ENCODE results near the gene CYP24A1.

Gene CYP24A1

DNA sequence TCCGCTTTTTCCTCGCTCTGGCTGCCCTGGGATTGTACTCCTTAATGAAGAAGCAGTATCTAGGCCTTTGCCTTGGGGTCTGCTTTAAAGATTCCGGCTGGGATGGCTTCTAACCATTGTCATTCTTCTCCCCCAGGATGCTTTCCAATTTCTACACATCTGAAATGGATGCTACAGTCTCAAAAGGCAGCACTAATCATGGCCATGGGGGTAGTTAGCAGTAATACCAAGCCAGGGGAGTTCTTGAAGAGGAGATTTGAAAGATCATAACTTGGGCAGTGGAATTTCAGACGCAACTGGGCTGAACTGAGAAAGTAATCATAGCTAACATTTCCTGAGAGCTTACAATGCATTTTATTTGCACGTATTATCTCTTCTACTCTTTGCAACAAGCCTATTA is 30.7 kb upstream of the CYP24A1 start:
- DNase-seq (ENCODE audit: low read depth), result no peak

DNA sequence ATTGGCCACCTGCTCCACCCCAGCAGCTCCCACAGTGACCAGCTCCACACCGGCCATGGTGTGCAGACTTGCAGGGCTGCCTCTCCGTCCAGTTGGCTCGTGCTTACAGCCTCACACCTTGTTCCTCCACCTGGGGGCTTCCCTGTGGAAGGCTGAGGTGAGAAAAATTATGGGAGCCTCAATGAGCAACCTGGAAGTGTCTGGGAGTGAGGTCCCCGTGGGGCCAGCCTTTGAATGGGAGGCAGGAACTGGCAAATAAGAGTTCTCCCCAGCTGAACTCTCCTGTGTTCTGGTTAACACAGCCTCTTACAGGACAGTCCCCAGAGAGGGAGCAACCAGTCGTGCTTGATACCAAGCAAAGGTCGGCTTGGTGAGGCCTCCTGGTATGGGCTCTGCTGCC is 30.3 kb upstream of the CYP24A1 start:
- no peak for DNase-seq (ENCODE audit: low read depth)

More for the DNA sequence above, 30.7 kb upstream of the CYP24A1 start:
- no peak overlapping the region for H3K4me3 ChIP-seq (ENCODE audit: low read depth, low read length)

DNA sequence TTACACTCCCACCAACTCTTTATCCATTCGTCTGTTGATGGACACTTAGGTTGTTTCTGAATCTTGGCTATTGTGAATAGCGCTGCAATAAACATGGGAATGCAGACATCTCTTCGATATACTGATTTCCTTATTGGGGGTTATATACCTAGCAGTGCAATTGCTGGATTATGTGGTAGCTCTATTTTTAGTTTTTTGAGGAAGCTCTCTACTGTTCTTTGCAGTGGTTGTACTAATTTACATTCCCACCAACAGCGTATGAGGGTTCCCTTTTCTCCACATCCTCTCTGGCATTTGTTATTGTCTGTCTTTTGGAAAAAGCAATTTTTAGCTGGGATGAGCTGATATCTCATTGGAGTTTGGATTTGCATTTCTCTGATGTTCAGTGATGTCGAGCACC is 29.5 kb upstream of the CYP24A1 start:
- H3K4me3 ChIP-seq (ENCODE audit: low read depth, low read length), result no peak overlapping the region
- DNase-seq (ENCODE audit: low read depth), result no peak

More for the DNA sequence above, 30.3 kb upstream of the CYP24A1 start:
- H3K4me3 ChIP-seq (ENCODE audit: low read depth, low read length), result no peak overlapping the region

DNA sequence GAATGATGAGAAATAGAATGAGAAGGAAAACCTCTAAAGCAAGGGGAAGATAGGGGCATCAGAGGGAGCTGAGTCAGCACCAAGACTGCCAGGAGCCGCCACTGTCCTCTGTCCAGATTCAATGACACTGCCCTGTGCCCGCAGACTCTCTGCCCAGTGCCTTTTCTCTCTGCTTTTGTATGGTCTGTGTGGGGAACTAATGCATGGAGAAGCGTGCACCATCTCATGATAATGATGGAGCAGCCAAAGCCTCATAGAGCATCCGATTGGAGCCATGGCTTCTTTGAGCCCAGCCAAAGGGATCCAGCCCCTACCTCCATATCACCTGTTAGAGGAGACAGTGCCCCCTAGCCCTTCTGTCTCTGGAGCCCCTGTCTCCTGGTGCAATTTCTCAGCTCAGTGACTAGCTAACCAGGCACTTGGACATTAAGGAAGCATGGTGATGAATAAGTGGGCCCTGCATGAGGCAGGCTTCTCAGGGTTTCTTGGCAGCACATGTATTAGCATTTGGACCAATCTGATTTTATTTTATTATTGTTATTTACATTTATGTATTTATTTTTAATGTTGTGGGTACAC is 27.6 kb upstream of the CYP24A1 start:
- H3K4me3 ChIP-seq (ENCODE audit: low read depth, low read length), result no peak overlapping the region
- DNase-seq (ENCODE audit: low read depth), result no peak

DNA sequence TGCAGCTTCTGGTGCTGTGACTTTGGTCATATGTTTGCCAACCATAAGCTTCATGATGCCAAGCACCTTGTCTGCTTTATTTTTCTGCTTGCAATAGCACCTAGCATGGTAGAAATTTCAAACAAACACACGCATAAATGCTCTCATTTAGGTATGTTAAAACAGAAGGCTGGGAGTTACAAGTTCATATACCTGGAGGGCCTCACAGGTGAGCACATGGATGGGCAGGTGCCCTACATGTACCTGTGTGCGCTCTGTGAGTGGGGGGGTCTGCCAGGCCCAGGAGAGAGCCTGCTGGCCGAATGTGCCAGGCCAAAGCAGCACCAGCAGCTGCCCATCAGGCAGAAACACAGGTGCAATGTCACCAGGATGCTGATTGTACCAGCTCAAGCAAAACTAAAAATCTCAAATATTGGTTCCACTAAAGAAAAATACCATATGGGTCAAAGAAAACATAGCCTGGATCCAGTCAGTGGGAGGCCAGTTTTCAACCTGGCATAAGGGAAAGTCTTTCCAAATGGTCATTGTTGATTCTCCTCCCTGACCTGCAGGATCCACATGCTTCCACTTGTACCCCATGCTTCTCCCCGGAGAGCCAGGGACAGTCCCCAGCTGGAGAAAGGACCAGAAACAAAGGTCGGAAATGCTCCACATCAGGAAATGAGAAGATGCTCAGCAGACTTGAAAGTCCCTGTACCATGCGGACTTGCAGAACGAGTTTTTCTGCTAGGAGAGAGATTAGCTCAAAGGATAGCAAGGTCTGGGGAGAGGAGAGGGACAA is 26.9 kb upstream of the CYP24A1 start:
- DNase-seq (ENCODE audit: low read depth), result no peak
- no peak overlapping the region for H3K4me3 ChIP-seq (ENCODE audit: low read depth, low read length)

DNA sequence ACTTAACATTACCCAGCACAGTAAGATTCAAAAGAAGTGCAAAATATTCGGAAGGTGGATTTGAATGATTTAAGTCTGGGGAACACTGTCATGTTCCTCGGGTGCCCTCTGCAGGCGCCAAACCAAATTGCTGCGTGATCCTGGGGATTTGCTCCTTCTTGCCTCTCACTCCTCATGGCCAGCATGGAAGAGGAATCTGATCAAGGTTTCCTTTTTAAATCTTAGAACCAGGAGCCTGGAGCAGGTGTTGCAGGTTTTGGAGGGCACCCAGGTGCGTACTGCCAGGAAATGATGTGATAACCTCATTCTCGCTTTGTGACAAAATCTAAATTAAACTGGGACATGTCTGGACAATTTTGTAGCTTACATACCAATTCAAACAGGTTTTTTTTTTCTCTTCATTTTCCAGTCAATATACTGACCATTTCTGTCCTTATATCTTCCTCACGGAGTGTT is 26.0 kb upstream of the CYP24A1 start:
- no peak for DNase-seq (ENCODE audit: low read depth)
- H3K4me3 ChIP-seq (ENCODE audit: low read depth, low read length), result no peak overlapping the region

DNA sequence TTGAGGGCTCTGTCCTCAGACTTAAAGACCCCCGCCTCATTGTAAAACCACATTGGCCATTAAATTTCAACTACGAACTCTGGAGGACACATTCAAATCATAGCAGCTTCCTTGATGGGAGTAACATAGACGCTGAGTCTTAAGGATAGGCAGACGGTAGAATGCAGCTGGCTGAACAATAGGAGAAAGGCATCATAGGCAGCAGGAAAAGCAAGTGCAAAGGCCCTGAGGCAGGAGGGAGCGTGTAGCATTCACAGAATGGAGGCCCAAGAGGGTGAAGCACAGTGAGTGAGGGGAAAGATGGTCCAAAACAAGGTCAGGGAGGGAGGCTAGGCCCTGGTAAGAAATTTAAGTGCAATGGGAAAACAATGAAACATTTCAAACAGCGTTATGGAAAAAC is 25.5 kb upstream of the CYP24A1 start:
- no peak overlapping the region for H3K4me3 ChIP-seq (ENCODE audit: low read depth, low read length)
- DNase-seq (ENCODE audit: low read depth), result no peak

DNA sequence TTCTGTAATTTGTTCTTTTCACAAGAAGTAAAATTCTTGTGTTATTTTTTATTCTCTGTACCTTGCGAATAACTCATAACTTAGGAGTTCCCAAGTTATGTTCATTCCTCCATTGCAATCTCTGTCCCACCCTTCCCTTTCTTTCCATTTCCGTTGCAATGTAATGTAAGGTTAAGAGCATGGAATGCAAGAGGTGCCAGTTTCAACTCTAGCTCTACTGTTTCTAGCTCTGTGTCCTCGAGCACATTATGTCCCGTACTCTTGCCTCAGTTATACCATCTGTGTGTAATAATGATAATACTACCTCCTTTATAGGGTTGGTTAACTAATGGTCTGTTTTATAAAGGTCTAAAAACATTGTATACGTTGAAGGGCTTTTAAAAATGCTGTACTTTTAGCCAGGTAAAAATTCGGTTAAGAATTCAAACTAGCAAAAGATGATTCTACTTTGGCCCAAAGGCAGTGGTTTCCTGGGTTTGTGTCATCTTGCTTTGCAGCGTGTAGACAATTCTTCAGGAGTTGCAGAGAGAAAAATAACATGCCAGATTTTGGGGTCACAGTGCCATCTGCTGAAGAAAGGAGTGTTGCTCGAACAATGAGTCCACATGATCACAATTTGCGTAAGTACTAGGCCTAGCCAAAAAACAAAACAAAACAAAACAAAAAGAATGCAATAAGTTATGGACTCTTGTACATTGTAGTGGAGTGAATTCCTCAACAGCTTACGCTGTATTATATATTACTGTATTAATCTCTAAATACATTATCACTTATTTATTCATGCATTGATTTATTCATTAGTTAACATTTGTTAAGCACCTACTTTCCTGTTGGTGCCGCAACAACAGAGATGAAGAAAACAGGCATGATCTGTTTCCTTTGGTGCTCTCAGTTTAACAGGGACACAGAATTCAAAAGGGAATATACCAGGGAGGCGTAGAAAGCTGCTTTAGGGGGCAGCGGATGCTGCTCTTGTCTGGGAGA is 24.1 kb upstream of the CYP24A1 start:
- no peak overlapping the region for H3K4me3 ChIP-seq (ENCODE audit: low read depth, low read length)
- DNase-seq (ENCODE audit: low read depth), result no peak

DNA sequence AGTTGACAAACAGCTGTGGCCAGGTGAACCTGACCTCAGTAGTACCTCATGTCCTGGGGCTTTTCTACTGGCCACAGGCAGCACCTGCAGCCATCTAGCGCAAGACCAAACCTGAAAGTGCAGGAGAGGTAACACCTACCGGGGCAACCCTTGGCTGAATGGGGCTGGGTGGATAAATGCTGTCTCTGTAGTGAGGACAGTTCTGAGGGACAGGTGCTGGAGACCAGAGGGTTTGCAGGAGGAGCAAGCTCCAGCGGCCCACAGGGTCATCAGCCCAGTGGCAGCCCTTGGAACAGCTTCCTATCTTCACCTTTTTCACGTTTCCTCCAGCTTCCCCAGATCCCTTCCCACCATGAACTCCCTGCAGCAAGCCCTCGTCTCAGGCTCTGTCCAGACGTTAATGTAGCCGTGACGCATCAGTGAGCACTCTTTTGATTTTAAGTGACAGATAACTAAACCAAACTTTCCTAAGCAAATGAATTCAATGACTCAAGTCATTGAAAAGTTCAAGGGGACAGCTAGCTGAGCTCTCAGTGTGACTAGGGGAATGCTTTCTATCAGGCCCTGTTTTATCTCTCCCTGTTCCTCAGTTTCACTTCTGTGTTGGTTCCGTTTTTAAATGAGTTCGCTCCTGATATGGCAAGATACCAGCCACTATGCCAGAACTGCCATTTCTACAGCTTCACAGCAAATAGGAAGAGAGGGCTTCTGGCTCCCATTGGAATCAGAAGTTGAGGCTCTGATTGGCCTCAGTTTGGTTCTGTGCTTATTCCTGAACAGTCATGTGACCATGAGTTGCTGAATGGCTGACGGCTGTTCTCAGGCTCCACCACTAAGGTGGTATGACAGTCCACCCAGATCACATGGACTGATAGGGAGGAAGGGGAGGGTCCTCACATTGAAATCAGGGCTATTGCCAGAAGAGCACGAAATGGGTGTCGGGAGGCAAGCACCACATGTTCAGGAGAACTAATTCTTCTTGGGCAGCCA is 22.0 kb upstream of the CYP24A1 start:
- H3K4me3 ChIP-seq (ENCODE audit: low read depth, low read length), result no peak overlapping the region
- DNase-seq (ENCODE audit: low read depth), result no peak

DNA sequence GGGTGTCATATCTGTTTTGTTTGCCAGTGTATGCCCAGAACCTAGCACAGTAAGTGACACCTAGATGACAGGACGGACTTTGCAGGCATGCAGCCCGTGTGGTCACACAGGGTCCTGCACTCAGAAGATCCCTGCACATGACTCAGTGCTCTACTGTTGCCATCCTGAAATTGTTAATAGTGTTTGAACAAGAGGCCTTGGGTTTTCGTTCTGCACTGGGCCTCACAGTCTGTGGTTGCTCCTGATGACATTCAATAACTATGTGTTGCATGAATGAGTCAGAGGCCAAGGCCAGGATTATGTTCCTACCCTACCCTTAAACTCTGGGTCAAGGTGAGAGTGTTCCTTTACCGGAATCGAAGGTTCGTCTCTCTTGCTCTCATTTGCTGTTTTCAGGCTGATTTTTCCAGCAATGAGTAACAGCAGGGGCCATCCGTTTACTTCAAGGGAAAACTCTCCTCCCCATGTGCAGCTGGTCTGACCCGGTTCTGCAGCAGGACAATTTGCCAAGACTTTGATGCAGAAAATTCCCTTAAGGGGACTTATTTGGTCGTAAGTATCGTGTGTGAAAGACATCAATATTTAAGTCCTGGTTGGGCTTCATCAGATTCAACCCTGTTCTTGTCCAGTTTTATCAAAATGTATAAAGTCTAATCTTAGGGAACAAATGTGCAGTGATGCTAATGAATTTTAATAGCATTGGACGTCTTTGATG is 21.1 kb upstream of the CYP24A1 start:
- H3K4me3 ChIP-seq (ENCODE audit: low read depth, low read length), result no peak overlapping the region
- DNase-seq (ENCODE audit: low read depth), result no peak

DNA sequence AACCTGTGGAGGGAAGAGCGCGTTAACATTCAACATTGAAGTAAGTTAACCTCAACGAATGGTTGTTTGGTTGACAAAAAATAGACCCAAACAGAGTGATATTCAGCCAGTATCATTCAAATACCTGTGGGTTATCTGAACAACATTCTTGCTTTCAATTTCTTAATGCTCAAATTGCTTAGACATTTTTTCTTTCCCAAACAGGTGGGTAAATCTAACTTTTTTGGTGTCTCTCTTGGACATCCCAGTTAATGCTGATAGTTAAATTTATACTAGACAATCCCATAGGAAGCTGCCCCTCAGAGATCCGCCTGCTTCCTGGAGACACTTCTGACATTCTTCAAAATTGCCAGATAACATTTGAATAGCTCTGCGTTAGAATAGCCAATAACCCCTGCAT is 20.0 kb upstream of the CYP24A1 start:
- no peak for DNase-seq (ENCODE audit: low read depth)
- H3K4me3 ChIP-seq (ENCODE audit: low read depth, low read length), result no peak overlapping the region

DNA sequence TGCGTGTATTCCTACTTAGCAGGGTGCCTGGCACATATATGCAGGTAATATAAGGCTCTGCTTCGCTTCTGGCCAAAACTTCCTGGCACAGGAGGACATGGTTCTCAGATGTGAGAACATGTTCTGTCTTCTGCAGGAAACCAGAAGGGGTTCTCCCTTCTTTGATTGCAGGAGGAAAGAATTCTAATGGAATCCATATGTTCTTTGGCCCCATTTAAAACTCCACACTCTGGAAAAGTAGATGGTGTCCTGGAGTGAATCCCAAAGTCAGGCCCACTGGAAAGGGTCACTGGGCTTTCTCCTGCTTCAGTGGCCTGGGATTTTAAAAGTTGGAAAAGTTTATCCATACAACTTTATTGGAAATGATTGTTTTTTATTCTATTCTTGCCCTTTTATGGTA is 16.4 kb upstream of the CYP24A1 start:
- H3K4me3 ChIP-seq (ENCODE audit: low read depth, low read length), result no peak overlapping the region
- DNase-seq (ENCODE audit: low read depth), result no peak

DNA sequence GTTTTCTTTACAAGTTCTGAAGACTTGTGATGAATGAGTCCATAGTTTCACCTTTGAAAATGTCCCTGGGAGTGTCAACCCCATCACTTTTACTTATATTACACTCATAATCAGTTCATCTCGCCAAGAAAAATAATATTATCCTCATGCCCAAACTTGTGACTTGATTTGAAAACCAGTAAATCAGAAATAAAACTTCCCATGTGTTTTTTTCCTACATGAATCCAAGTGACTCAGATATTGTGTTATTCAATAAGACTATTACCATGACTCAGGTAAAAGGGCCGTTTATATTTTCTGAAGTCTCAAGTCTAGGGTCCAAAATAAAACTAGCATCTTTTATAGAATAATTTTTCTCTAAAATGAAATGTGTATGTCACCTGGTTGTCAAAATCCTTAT is 15.8 kb upstream of the CYP24A1 start:
- DNase-seq (ENCODE audit: low read depth), result no peak
- H3K4me3 ChIP-seq (ENCODE audit: low read depth, low read length), result no peak overlapping the region

DNA sequence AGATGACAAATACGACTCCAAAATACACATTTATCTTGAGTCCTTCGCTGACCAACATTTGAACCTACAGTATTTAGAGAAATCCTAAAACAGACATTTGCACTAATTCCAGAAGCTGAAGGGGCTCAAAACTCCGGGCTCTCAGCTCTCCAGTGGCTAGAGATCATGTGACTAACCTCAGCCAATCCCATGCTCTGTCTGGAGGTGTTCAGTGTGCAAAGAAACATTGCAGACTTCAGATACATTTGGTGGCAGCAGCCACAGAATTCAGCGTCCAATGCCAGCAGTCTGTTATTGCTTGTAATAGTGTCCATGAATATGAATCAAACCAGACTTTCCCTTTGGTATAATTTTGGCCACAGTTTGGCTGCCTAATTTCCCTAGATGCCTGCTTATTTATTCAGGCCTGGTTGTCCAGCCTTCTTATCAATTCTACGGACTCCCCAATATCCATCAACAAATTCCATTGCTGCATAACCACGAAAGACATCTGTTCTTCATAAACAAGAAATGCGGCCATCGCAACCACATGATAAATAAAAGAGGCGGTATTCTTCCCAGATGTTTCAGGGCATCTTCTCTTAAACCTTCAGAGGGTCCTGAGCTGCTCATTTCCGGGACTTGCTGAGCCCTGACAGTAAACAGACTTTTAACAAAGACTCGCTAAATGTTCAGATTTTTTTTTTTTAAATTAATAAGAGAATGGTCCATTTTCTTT is 14.5 kb upstream of the CYP24A1 start:
- H3K4me3 ChIP-seq (ENCODE audit: low read depth, low read length), result no peak overlapping the region
- DNase-seq (ENCODE audit: low read depth), result no peak

DNA sequence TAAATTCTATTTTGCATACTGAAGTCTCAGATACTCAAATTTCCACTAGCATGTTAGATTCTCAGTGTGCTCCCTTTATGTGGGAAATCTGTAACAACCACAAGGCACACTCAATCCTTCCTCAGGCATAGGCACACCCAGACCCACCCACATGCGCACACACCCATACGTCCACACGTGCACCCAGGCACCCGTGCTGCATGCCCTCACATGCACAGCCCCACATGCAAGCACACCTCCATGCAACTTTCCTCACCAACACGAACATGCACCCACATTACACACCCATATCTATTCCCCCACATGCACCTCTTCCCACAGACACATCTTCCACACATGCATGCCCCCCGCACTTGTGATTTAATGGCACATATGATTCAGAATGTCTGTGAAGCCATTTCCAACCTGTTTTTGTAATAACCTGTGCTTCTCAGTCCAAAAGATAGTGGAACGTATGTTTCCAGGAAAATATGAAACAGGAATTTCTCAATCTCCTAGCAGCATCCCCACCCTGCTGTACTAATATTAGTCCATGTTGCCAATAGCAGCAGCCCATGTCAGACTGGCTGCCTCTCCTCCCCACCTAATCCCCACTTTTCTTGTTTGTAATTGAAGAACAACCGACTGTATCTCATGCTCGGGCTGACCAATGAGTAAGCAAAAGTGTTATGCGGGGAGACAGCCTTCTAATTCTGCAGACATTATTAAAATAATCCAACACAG is 11.3 kb upstream of the CYP24A1 start:
- no peak for DNase-seq (ENCODE audit: low read depth)

DNA sequence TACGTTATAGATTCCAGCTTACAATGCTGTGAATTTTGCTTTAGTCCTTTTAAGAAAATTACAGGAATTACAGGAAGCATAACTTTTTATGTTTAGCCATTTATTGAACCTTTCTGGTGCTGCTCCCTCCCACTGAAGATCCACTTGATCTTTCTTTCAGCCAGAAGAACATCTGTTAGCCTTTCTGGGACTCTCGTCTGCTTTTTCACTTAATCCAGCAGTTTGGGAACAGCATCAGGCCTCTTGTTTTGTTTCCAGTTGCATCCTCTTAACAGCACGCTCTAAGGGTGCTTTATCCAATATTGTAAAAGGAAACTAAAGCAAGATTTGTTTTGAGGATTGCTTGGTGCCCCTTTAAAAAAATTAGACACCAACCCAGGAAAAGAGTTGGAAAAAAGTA is 10.3 kb upstream of the CYP24A1 start:
- H3K4me3 ChIP-seq (ENCODE audit: low read depth, low read length), result no peak overlapping the region

More for the DNA sequence above, 11.3 kb upstream of the CYP24A1 start:
- H3K4me3 ChIP-seq (ENCODE audit: low read depth, low read length), result no peak overlapping the region

DNA sequence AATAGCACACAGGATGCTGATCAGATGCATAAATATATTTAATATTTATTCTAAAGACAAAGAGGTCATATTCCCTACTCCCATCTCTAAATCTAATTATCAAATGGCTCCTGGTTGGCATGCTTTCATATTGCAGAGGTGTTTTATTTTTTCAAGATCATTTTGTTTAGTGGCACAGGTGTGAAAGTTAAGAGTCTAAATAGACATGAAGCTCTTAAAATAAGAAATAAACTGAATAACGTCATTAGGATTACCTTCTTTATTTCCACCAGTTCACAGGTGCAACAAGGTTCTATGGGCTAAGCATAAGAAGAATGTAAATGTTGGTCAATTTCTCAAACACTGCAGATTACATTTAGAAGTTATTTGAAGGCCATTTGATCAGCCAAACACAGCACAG is 7.1 kb upstream of the CYP24A1 start:
- no peak for DNase-seq (ENCODE audit: low read depth)

More for the DNA sequence above, 10.3 kb upstream of the CYP24A1 start:
- no peak for DNase-seq (ENCODE audit: low read depth)

More for the DNA sequence above, 7.1 kb upstream of the CYP24A1 start:
- H3K4me3 ChIP-seq (ENCODE audit: low read depth, low read length), result no peak overlapping the region

All from skeletal muscle cell (primary cell).